HG03521 (cell line): ENCODE results near the gene RRAGD.

Experiments
- ATAC-seq: cut with Tn5 transposase; IDR thresholded peaks from one replicate; pipeline ENCODE4 v1.9.1; 2021; ENCODE audit warnings: mild to moderate bottlenecking, moderate library complexity; ENCODE audit not compliant: unreplicated experiment

The RRAGD gene

GRCh38 chr6:89379281-89379680 is 32.8 kb downstream of the RRAGD start:
- no peak for ATAC-seq

- no peak for ATAC-seq
Observed at GRCh38 chr6:89378628-89379027, 33.4 kb downstream of the RRAGD start.

GRCh38 chr6:89375427-89376267 is 36.4 kb downstream of the RRAGD start:
- peak; percentile 79 for ATAC-seq

GRCh38 chr6:89372506-89372901 is 39.6 kb downstream of the RRAGD start:
- peak; percentile 34 for ATAC-seq

GRCh38 chr6:89371849-89372505 is 40.1 kb downstream of the RRAGD start:
- peak; percentile 62 for ATAC-seq

GRCh38 chr6:89368999-89369398 is 43.1 kb downstream of the RRAGD start:
- ATAC-seq, result no peak

GRCh38 chr6:89368107-89368506 is 44.0 kb downstream of the RRAGD start:
- no peak for ATAC-seq

- no peak for ATAC-seq
Observed at GRCh38 chr6:89364586-89364985, 47.5 kb downstream of the RRAGD start.

- no peak for ATAC-seq
Observed at GRCh38 chr6:89361171-89361570, 50.9 kb downstream of the RRAGD start.

- ATAC-seq, result peak; percentile 41
Observed at GRCh38 chr6:89360415-89360999, 51.6 kb downstream of the RRAGD start.

- ATAC-seq, result no peak
Observed at GRCh38 chr6:89359561-89359960, 52.5 kb downstream of the RRAGD start.

- ATAC-seq, result peak; percentile 51
Observed at GRCh38 chr6:89357390-89357789, 54.7 kb downstream of the RRAGD start.

- ATAC-seq, result no peak
Observed at GRCh38 chr6:89356642-89357170, 55.4 kb downstream of the RRAGD start.

- no peak for ATAC-seq
Observed at GRCh38 chr6:89355511-89356194, 56.4 kb downstream of the RRAGD start.

GRCh38 chr6:89353702-89354392 is 58.2 kb downstream of the RRAGD start:
- no peak for ATAC-seq

GRCh38 chr6:89353118-89353556 is 58.9 kb downstream of the RRAGD start:
- no peak for ATAC-seq

- peak; percentile 45 for ATAC-seq
Observed at GRCh38 chr6:89352278-89353117, 59.6 kb downstream of the RRAGD start, which contains the start of gene UBE2J1. Gene UBE2J1 (minus strand): TSS chr6:89352722. CDS start chr6:89352569, 153 bp downstream.

GRCh38 chr6:89351671-89352277 is 60.3 kb downstream of the RRAGD start:
- no peak for ATAC-seq
